Stomach (tissue), 4 donors: Measurements from ENCODE around the gene ZNF277.

Source experiments
- POLR2A ChIP-seq, 4 donors: fragments of 450-650 bp; IDR thresholded peaks; one replicate each; pipeline ENCODE4 v1.6.1; 2016; ENCODE audit warnings: antibody characterized with exemption in 4 of 4, control low read depth in 2 of 4, mild to moderate bottlenecking in 1 of 4, moderate library complexity in 1 of 4
- TF ChIP-seq, protein P1 (sequence below), 7 experiments: fragments of 450-650 bp in 4 of 7; fragments of 200-600 bp in 3 of 7; sonication (generic) in 3 of 7; IDR thresholded peaks; one replicate each; pipeline ENCODE4 v1.5.1; 2016 to 2019; ENCODE audit warnings: antibody characterized with exemption in 7 of 7, control low read depth in 2 of 7, mild to moderate bottlenecking in 1 of 7

- TF ChIP-seq, protein P1, sequence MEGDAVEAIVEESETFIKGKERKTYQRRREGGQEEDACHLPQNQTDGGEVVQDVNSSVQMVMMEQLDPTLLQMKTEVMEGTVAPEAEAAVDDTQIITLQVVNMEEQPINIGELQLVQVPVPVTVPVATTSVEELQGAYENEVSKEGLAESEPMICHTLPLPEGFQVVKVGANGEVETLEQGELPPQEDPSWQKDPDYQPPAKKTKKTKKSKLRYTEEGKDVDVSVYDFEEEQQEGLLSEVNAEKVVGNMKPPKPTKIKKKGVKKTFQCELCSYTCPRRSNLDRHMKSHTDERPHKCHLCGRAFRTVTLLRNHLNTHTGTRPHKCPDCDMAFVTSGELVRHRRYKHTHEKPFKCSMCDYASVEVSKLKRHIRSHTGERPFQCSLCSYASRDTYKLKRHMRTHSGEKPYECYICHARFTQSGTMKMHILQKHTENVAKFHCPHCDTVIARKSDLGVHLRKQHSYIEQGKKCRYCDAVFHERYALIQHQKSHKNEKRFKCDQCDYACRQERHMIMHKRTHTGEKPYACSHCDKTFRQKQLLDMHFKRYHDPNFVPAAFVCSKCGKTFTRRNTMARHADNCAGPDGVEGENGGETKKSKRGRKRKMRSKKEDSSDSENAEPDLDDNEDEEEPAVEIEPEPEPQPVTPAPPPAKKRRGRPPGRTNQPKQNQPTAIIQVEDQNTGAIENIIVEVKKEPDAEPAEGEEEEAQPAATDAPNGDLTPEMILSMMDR (IDR thresholded peaks at IDR 0.05): no peak
- TF ChIP-seq POLR2A (IDR thresholded peaks at IDR 0.05): no peak
Observed at GRCh38 chr7:112371701-112372100, 165.2 kb downstream of the ZNF277 start.
